A549 (cell line): ENCODE results near the gene DHX36. TPM values are rescaled to one million over a fixed set of nuclear protein-coding genes. Genes with fewer than 3 reads are reported as not detected.

Source experiments
- ATAC-seq, 2 experiments: fragments of 200-7000 bp in 1 of 2; fragments of >200 bp in 1 of 2; cut with Nextera tagmentation in 1 of 2; cut with Tn5 transposase in 1 of 2; 3 replicates each; pipeline versions ENCODE4 v1.8.0 to v1.9.1; 2018 to 2020; ENCODE audit warnings: mild to moderate bottlenecking in 1 of 2, moderate library complexity in 1 of 2
- CTCF ChIA-PET: fragments of 300-600 bp; sonication (Branson Sonifier 250); formaldehyde crosslinking; extraction: SDS; loops from one replicate; lab custom pipeline; 2021; ENCODE audit warnings: antibody characterized with exemption, inconsistent platforms; lab: Yijun Ruan, JAX
- POLR2A ChIA-PET: fragments of 350-600 bp; formaldehyde crosslinking; extraction: SDS; loops from one replicate; lab custom pipeline; 2021; ENCODE audit warnings: antibody characterized with exemption, inconsistent platforms; lab: Yijun Ruan, JAX
- DNase-seq, 2 experiments: peaks; one replicate each; pipeline versions ENCODE4 v3.0.0 to v3.0.0-alpha.2; 2011 to 2016; ENCODE audit warnings: low read depth in 1 of 2, low spot score in 1 of 2
- FAIRE-seq: peaks from 2 replicates; lab custom pipeline; 2011; peaks lifted over from hg19 to GRCh38; lab: Jason Lieb, UNC
- H3K27ac ChIP-seq, 2 experiments: fragments of >200 bp; sonication (Bioruptor Twin); formaldehyde crosslinking; 3 replicates each; pipeline ENCODE4 v1.5.1; 2016 to 2017
- H3K4me1 ChIP-seq: fragments of >200 bp; sonication (Bioruptor Twin); formaldehyde crosslinking; 3 replicates; pipeline ENCODE4 v1.6.1; 2016
- H3K4me2 ChIP-seq: fragments of >200 bp; sonication (Bioruptor Twin); formaldehyde crosslinking; 3 replicates; pipeline ENCODE4 v1.6.1; 2016
- H3K4me3 ChIP-seq: fragments of >200 bp; sonication (Bioruptor Twin); formaldehyde crosslinking; 3 replicates; pipeline ENCODE4 v1.5.1; 2016
- H3K9me3 ChIP-seq: fragments of >200 bp; sonication (Bioruptor Twin); formaldehyde crosslinking; 3 replicates; pipeline ENCODE4 v1.6.1; 2016
- BCL3 ChIP-seq: fragments of >200 bp; sonication (Bioruptor Twin); formaldehyde crosslinking; IDR thresholded peaks from 3 replicates; pipeline ENCODE4 v1.6.1; 2016
- BHLHE40 ChIP-seq: IDR thresholded peaks from 2 replicates; pipeline ENCODE4 v1.6.1; 2012; ENCODE audit warnings: low read depth, low read length, inconsistent platforms
- CBX2 ChIP-seq: fragments of 200-600 bp; sonication (generic); IDR thresholded peaks from 2 replicates; pipeline ENCODE4 v1.6.1; 2016; ENCODE audit warnings: low read depth, mild to moderate bottlenecking, borderline replicate concordance
- CEBPB ChIP-seq, 2 experiments: fragments of >200 bp in 1 of 2; sonication (Bioruptor Twin) in 1 of 2; formaldehyde crosslinking in 1 of 2; IDR thresholded peaks; 2 replicates each; pipeline ENCODE4 v1.6.1; 2012 to 2016
- CTCF ChIP-seq: fragments of >200 bp; sonication (Bioruptor Twin); formaldehyde crosslinking; IDR thresholded peaks from 3 replicates; pipeline ENCODE4 v1.5.1; 2016
- E2F6 ChIP-seq: IDR thresholded peaks from 2 replicates; pipeline ENCODE4 v1.6.1; 2012; ENCODE audit warnings: low read depth, borderline replicate concordance
- EHMT2 ChIP-seq: fragments of 200-600 bp; sonication (generic); IDR thresholded peaks from 2 replicates; pipeline ENCODE4 v1.6.1; 2016; ENCODE audit warnings: antibody characterized with exemption, low read depth, mild to moderate bottlenecking, moderate library complexity
- ELK1 ChIP-seq: fragments of 150-350 bp; IDR thresholded peaks from 2 replicates; pipeline ENCODE4 v1.6.1; 2014; ENCODE audit warnings: low read depth, mild to moderate bottlenecking, low read length
- ESRRA ChIP-seq: fragments of 150-350 bp; IDR thresholded peaks from 2 replicates; pipeline ENCODE4 v1.6.1; 2014; ENCODE audit warnings: mild to moderate bottlenecking, low read length, borderline replicate concordance
- HMGXB4 ChIP-seq: fragments of 250-450 bp; sonication (Bioruptor Pico); IDR thresholded peaks from 2 replicates; pipeline ENCODE4 v1.5.0; 2021; ENCODE audit warnings: mild to moderate bottlenecking, moderate library complexity, borderline replicate concordance
- HOXB5 ChIP-seq: fragments of 250-450 bp; sonication (Bioruptor Pico); IDR thresholded peaks from 2 replicates; pipeline ENCODE4 v1.5.0; 2020; ENCODE audit warnings: mild to moderate bottlenecking, moderate library complexity
- JUN ChIP-seq, 2 experiments: fragments of >200 bp; sonication (Bioruptor Twin); formaldehyde crosslinking; IDR thresholded peaks; 2 replicates in 1 of 2; 3 replicates in 1 of 2; pipeline ENCODE4 v1.6.1; 2016 to 2017
- KDM1A ChIP-seq: fragments of 200-600 bp; sonication (generic); IDR thresholded peaks from 2 replicates; pipeline ENCODE4 v1.6.1; 2016; ENCODE audit warnings: low read depth, mild to moderate bottlenecking
- KDM5A ChIP-seq: fragments of 200-600 bp; sonication (generic); IDR thresholded peaks from 2 replicates; pipeline ENCODE4 v1.6.1; 2016; ENCODE audit warnings: antibody characterized with exemption, mild to moderate bottlenecking
- MAFK ChIP-seq: fragments of 450-650 bp; IDR thresholded peaks from 2 replicates; pipeline ENCODE4 v1.6.1; 2014; ENCODE audit not compliant: partially characterized antibody
- NR3C1 ChIP-seq: fragments of >200 bp; sonication (Bioruptor Twin); formaldehyde crosslinking; IDR thresholded peaks from 3 replicates; pipeline ENCODE4 v1.6.1; 2017
- POLR2AphosphoS2 ChIP-seq: conservative IDR thresholded peaks from 2 replicates; pipeline ENCODE4 v1.6.1; 2012; ENCODE audit warnings: low read length, improper control_type of control experiment, inconsistent platforms
- RARB ChIP-seq: fragments of 250-450 bp; sonication (Bioruptor Pico); IDR thresholded peaks from 2 replicates; pipeline ENCODE4 v1.8.0; 2021; ENCODE audit warnings: mild to moderate bottlenecking, moderate library complexity
- RCOR1 ChIP-seq: fragments of 150-350 bp; IDR thresholded peaks from 2 replicates; pipeline ENCODE4 v1.6.1; 2014; ENCODE audit warnings: antibody characterized with exemption, low read length, low read depth
- RFX5 ChIP-seq: fragments of 450-650 bp; IDR thresholded peaks from 2 replicates; pipeline ENCODE4 v1.7.1; 2014; ENCODE audit warnings: antibody characterized with exemption, mild to moderate bottlenecking, moderate library complexity
- RNF2 ChIP-seq: fragments of 200-600 bp; sonication (generic); IDR thresholded peaks from 2 replicates; pipeline ENCODE4 v1.6.1; 2016; ENCODE audit warnings: low read depth, mild to moderate bottlenecking, antibody characterized with exemption, moderate library complexity, borderline replicate concordance
- SREBF2 ChIP-seq: fragments of 450-650 bp; IDR thresholded peaks from 2 replicates; pipeline ENCODE4 v1.6.1; 2014; ENCODE audit warnings: mild to moderate bottlenecking, moderate library complexity
- TP53 ChIP-seq: fragments of 250-450 bp; sonication (Bioruptor Pico); IDR thresholded peaks from 2 replicates; pipeline ENCODE4 v1.5.0; 2021; ENCODE audit warnings: mild to moderate bottlenecking, moderate library complexity
- ZC3H11A ChIP-seq: fragments of 450-650 bp; IDR thresholded peaks from 2 replicates; pipeline ENCODE4 v1.6.1; 2014; ENCODE audit warnings: antibody characterized with exemption, mild to moderate bottlenecking
- WGBS: methylation state at CpG from one replicate; pipeline ENCODE4 v1.1.6; 2017; ENCODE audit errors: missing lambda C conversion rate; 5-methylcytosine and 5-hydroxymethylcytosine counted together
- polyA plus RNA-seq, 4 experiments: library from polyadenylated mRNA; depleted of rRNA in 3 of 4; stranded (reverse); fragments of >200 nt; fragmentation: RNase III in 1 of 4; extraction: RNeasy Plus Mini Kit Qiagen cat#74134 plus additional on column Dnase treatment in 1 of 4; gene quantifications; 2 replicates in 3 of 4; 3 replicates in 1 of 4; pipeline ENCODE4 v1.2.3, GENCODE V29; 2011 to 2017

The DHX36 gene
- polyA plus RNA-seq, 2 of the 4 experiments (the other 2 are of a cell fraction) = 59.4 to 90.1 TPM

- no peaks in the 10 kb centered on the region for H3K9me3 ChIP-seq
- no peak overlapping the region for H3K4me2 ChIP-seq
- TF ChIP-seq BCL3 (no peak), BHLHE40 (no peak), RCOR1 (no peak), ESRRA (no peak), POLR2AphosphoS2 (no peak), RNF2 (no peak), HMGXB4 (CRISPR knock-in tag) (no peak), EHMT2 (no peak), ZC3H11A (no peak), JUN (IDR thresholded peaks at IDR 0.05) (no peak), ELK1 (no peak), CEBPB (IDR thresholded peaks at IDR 0.05) (no peak), SREBF2 (no peak), RARB (CRISPR knock-in tag) (no peak), CTCF (no peak), NR3C1 (no peak)
- H3K4me1 ChIP-seq = no peaks in the 10 kb centered on the region
- POLR2A ChIA-PET = no interaction called here
- no peak for FAIRE-seq
- ATAC-seq = no peak
- no peak for DNase-seq
- WGBS = 31% methylated on average over 4 of the region's 4 CpGs
- no peak overlapping the region for H3K27ac ChIP-seq
- CTCF ChIA-PET = no interaction called here
- H3K4me3 ChIP-seq = no peak overlapping the region
These were observed 14.3 kb upstream of the DHX36 start for GRCh38 chr3:154338570-154338969.

- FAIRE-seq = no peak
- WGBS = 40% methylated on average over 6 of the region's 6 CpGs
- no peak for ATAC-seq
- H3K9me3 ChIP-seq = no peaks in the 10 kb centered on the region
- no peaks in the 10 kb centered on the region for H3K4me1 ChIP-seq
- no peak overlapping the region for H3K27ac ChIP-seq
- TF ChIP-seq KDM1A (no peak), MAFK (no peak), POLR2AphosphoS2 (no peak), BHLHE40 (no peak), RFX5 (no peak), TP53 (no peak), CEBPB (IDR thresholded peaks at IDR 0.05) (no peak), JUN (IDR thresholded peaks at IDR 0.05) (no peak), KDM5A (no peak), RCOR1 (no peak), CBX2 (no peak), E2F6 (no peak), HOXB5 (no peak), NR3C1 (no peak)
- DNase-seq = no peak
- ChIA-PET CTCF (interaction anchor here (3.3 kb wide), 1 partner anchor 984 kb away, joined by 14 read pairs; no protein-coding TSS in a partner anchor), POLR2A (no interaction called here)
- H3K4me2 ChIP-seq = no peak overlapping the region
- H3K4me3 ChIP-seq = no peak overlapping the region
These were observed 13.7 kb upstream of the DHX36 start for GRCh38 chr3:154338008-154338407.
